ENCODE data around the gene ZFP37. TPM values are rescaled to one million over a fixed set of nuclear protein-coding genes. Genes with fewer than 3 reads are reported as not detected.
"Not testable (repeated sequence)": the region's sequence is repeated elsewhere in the genome, so short reads cannot be mapped to it uniquely, and the experiment has no call there.

ZFP37 gene
- total RNA-seq, result 1.7 and 2.3 TPM in 2 replicates

- peak; percentile 77 for DNase-seq (ENCODE audit: low read depth, low spot score)
Observed at GRCh38 chr9:113056191-113057106, at the start of gene ZFP37. TSS of gene ZFP37 (minus strand) at chr9:113056724. CDS start at chr9:113056688, 36 bp downstream.

- DNase-seq (ENCODE audit: low read depth, low spot score), result not testable (repeated sequence)
Observed at GRCh38 chr9:113105345-113105744, 48.8 kb upstream of the ZFP37 start.

GRCh38 chr9:113095561-113095960 is 39.0 kb upstream of the ZFP37 start:
- no peak for DNase-seq (ENCODE audit: low read depth, low spot score)

GRCh38 chr9:113089924-113090323 is 33.4 kb upstream of the ZFP37 start:
- not testable (repeated sequence) for DNase-seq (ENCODE audit: low read depth, low spot score)

- not testable (repeated sequence) for DNase-seq (ENCODE audit: low read depth, low spot score)
Observed at GRCh38 chr9:113089143-113089505, 32.6 kb upstream of the ZFP37 start.

- not testable (repeated sequence) for DNase-seq (ENCODE audit: low read depth, low spot score)
Observed at GRCh38 chr9:113088456-113089142, 32.1 kb upstream of the ZFP37 start.

- DNase-seq (ENCODE audit: low read depth, low spot score), result not testable (repeated sequence)
Observed at GRCh38 chr9:113062932-113063310, 6.4 kb upstream of the ZFP37 start.

GRCh38 chr9:113062256-113062931 is 5.9 kb upstream of the ZFP37 start:
- DNase-seq (ENCODE audit: low read depth, low spot score), result not testable (repeated sequence)

GRCh38 chr9:113061072-113061850 is 4.7 kb upstream of the ZFP37 start:
- DNase-seq (ENCODE audit: low read depth, low spot score), result not testable (repeated sequence)

GRCh38 chr9:113059581-113060284 is 3.2 kb upstream of the ZFP37 start:
- not testable (repeated sequence) for DNase-seq (ENCODE audit: low read depth, low spot score)

GRCh38 chr9:113057193-113057592 is 669 bp upstream of the ZFP37 start:
- DNase-seq (ENCODE audit: low read depth, low spot score), result no peak

- DNase-seq (ENCODE audit: low read depth, low spot score), result no peak
Observed at GRCh38 chr9:113042884-113043657, 13.5 kb downstream of the ZFP37 start.

GRCh38 chr9:113026200-113026599 is 30.3 kb downstream of the ZFP37 start:
- no peak for DNase-seq (ENCODE audit: low read depth, low spot score)

- DNase-seq (ENCODE audit: low read depth, low spot score), result no peak
Observed at GRCh38 chr9:113018247-113018646, 38.3 kb downstream of the ZFP37 start.

GRCh38 chr9:113012492-113012891 is 44.0 kb downstream of the ZFP37 start:
- DNase-seq (ENCODE audit: low read depth, low spot score), result no peak

GRCh38 chr9:113011911-113012381 is 44.6 kb downstream of the ZFP37 start, which contains the start of gene ZNF883:
TSS of gene ZNF883 (minus strand) at chr9:113012192.
- no peak for DNase-seq (ENCODE audit: low read depth, low spot score)

- no peak for DNase-seq (ENCODE audit: low read depth, low spot score)
Observed at GRCh38 chr9:113005777-113006176, 50.7 kb downstream of the ZFP37 start.

- no peak for DNase-seq (ENCODE audit: low read depth, low spot score)
Observed at GRCh38 chr9:112997236-112997941, 59.1 kb downstream of the ZFP37 start.
